ENCODE results near the gene MAOA.

DNA sequence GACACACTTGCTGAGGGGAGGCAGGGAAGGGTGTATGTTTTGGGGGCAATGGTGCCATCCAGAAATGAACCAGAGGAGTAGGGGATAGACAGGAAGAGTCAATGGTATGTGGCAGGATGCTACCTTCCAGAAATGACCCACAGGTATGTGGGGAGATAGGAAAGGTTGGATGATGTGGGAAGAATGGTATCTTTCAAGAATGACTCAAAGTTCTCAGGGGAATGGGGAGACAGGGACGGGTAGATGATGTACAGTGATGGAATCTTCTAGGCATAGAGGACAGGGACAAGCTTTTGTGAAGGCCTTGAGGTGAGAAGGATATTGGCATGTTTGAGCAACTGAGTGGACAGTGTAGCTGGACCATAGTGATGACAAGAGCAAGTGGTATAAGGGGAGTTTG lies 64.9 kb downstream of the MAOA start:
- no peak for TF ChIP-seq EZH2 (IDR thresholded peaks at IDR 0.05; ENCODE audit: insufficient read depth, low read length)
- TF ChIP-seq, protein P1, sequence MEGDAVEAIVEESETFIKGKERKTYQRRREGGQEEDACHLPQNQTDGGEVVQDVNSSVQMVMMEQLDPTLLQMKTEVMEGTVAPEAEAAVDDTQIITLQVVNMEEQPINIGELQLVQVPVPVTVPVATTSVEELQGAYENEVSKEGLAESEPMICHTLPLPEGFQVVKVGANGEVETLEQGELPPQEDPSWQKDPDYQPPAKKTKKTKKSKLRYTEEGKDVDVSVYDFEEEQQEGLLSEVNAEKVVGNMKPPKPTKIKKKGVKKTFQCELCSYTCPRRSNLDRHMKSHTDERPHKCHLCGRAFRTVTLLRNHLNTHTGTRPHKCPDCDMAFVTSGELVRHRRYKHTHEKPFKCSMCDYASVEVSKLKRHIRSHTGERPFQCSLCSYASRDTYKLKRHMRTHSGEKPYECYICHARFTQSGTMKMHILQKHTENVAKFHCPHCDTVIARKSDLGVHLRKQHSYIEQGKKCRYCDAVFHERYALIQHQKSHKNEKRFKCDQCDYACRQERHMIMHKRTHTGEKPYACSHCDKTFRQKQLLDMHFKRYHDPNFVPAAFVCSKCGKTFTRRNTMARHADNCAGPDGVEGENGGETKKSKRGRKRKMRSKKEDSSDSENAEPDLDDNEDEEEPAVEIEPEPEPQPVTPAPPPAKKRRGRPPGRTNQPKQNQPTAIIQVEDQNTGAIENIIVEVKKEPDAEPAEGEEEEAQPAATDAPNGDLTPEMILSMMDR (IDR thresholded peaks at IDR 0.05; ENCODE audit: insufficient read depth, low read depth, low read length), result no peak
